Skeletal muscle cell (primary cell): ENCODE data around the gene SRMS.
"Not testable (repeated sequence)": the region's sequence is repeated elsewhere in the genome, so short reads cannot be mapped to it uniquely, and the experiment has no call there.

Experiments
- DNase-seq: peaks from one replicate; pipeline ENCODE4 v3.0.0-alpha.2; 2010; ENCODE audit warnings: low read depth
- H3K4me3 ChIP-seq: 2 replicates; pipeline ENCODE4 v1.5.1; 2011; ENCODE audit warnings: low read depth, mild to moderate bottlenecking, control low read depth, low read length, moderate library complexity

SRMS gene

GRCh38 chr20:63579017-63579694 is 31.6 kb upstream of the SRMS start:
- DNase-seq, result no peak
- H3K4me3 ChIP-seq, result no peak overlapping the region

GRCh38 chr20:63578224-63579016 is 30.9 kb upstream of the SRMS start:
- no peak overlapping the region for H3K4me3 ChIP-seq
- no peak for DNase-seq

GRCh38 chr20:63577317-63577894 is 29.9 kb upstream of the SRMS start:
- H3K4me3 ChIP-seq, result no peak overlapping the region
- DNase-seq, result no peak

DNA sequence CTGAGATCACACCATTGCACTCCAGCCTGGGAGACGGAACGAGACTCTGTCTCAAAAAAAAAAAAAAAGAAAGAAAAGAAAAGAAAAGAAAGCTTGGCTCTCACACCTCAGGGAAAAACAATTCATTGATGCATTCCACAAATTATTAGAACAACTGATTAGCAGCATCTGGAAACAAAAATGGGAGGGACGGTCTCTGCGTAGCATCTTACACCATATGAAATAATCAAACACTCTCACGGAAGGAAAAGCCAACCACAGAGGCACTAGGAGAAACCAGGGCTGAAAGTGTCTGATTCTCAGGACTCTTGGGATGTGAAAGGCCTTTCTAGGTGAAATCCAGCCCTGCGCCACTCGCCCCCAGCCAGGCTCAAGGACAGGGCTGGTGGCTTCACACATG is 28.8 kb upstream of the SRMS start:
- H3K4me3 ChIP-seq, result no peak overlapping the region
- no peak for DNase-seq

GRCh38 chr20:63574829-63575743 is 27.5 kb upstream of the SRMS start:
- no peak overlapping the region for H3K4me3 ChIP-seq
- no peak for DNase-seq

DNA sequence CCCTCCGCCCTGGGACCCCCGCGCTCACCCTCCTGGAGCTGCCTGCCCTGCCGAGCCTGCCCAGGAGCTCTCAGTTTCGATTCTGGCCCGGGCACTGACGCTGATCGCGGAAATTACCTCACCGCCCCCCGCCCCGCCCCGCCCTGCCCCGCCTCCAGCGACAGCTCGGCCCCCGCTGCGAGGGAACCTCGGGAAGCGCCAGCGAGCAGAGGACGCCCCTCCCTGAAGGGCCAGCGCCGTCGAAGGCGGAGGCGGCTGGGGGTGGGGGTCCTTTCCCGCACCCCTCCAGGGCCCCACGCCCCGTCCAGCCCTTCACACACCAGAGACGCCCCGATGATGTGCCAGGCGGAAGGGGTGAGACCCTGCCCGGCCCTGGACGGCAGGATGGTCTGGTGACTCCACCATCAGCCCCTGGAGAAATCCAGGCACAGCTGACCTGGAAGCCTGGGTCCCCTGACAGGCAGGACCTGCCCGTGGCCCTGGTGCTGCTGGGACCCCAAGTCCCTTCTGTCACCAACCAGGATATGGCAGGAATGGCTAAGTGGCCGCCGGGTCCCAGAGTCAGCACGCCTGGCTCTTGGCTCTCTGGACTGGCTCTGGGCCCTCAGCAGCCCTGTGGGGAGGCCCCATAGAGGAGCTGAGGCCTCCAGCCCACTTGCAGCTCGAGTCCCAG is 26.7 kb upstream of the SRMS start, which contains the start of gene HELZ2:
TSS of gene HELZ2 (minus strand) at position 84 of the 673 bp plus-strand sequence. CDS start 1,854 bp downstream, outside the sequence.
- DNase-seq, result no peak
- peak within 1 kb of the TSS; percentile 75 for H3K4me3 ChIP-seq

- no peak for DNase-seq
- peak overlapping the region; percentile 75 for H3K4me3 ChIP-seq
Observed at GRCh38 chr20:63573647-63574131, 26.1 kb upstream of the SRMS start.

DNA sequence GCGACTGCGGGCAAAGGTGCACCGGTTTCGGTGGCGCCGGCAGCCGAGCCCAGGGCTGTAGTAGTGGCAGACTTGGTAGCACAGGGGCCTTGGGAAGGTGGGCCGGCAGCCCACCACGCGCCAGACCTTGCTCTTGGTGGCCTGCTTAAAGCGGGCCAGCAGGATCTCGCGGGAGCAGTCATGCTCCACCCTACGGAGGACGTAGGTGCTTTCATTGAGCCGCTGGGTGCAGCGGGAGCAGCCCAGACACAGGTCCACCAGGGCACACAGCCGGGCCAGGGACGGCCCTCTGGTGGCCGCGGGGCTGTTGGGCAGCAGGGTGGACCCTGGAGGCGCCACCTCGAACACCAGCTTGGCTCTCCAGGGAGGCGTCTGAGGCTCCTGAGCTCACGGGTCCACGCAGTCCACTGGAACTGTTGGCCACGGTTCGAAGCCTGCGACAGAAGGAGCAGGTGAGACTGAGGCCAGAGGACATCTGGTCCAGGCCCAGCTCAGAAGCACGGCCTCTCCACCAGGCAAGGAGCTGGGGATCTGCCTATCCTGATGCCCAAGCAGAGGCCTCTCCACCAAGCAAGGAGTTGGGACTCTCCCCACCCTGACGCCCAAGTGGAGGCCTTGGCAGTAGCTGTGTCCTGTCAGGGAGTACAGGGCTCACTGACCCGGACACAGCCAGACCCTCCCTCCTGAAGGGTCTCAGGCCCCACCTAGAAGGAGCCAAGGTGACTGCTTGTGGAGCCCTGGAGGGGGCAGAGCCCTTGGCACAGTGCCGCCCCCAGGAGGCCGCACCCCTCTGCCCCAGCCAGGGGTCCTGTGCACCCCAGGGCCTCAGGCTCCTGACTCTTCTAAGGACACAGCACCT is 25.5 kb upstream of the SRMS start:
- peak overlapping the region; percentile 75 for H3K4me3 ChIP-seq
- no peak for DNase-seq

DNA sequence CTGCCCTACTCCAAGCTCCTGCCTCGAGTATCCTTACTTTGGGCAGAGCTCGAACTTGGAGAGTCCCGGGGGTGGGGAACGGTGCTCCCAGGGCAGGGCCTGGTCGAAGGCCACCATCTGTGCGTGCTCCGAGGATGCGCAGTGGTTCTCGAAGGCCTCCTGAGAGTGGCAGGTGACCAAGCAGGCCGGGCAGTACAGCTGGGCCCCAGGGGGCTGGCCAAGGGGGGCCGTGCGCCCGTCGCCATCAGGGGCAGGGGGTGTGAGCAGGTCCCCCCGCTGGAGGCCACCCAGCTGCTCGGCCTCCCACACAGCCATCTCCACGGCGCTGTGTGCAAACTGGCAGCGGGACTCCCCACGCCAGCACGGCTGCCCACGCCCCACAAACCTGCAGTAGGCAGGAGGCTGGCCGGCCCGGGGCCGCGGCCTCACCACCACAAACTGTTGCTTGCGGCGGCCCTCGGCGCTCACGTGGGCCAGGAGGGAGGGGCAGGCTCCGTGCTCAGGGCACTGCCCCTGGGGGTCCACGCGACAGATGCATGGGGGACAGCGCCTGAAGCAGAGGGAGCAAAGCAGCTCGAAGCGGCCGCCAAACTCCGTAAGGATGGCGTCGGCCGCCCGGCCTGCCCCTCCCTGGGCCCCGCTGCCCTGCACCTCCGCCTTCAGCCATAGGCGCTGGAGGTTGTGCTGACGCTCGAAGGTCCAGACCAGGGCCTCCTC is 24.7 kb upstream of the SRMS start:
- no peak for DNase-seq
- H3K4me3 ChIP-seq, result no peak overlapping the region

DNA sequence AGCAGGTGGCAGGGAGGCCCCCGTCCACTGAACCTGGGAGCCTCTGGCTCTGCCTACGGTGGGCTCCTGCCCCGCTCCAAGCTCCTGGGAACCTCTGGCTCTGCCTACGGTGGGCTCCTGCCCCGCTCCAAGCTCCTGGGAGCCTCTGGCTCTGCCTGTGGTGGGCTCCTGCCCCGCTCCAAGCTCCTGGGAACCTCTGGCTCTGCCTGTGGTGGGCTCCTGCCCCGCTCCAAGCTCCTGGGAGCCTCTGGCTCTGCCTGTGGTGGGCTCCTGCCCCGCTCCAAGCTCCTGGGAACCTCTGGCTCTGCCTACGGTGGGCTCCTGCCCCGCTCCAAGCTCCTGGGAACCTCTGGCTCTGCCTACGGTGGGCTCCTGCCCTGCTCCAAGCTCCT is 23.5 kb upstream of the SRMS start:
- not testable (repeated sequence) for DNase-seq, H3K4me3 ChIP-seq

- DNase-seq, result no peak
- no peak overlapping the region for H3K4me3 ChIP-seq
Observed at GRCh38 chr20:63570281-63571086, 22.9 kb upstream of the SRMS start.

DNA sequence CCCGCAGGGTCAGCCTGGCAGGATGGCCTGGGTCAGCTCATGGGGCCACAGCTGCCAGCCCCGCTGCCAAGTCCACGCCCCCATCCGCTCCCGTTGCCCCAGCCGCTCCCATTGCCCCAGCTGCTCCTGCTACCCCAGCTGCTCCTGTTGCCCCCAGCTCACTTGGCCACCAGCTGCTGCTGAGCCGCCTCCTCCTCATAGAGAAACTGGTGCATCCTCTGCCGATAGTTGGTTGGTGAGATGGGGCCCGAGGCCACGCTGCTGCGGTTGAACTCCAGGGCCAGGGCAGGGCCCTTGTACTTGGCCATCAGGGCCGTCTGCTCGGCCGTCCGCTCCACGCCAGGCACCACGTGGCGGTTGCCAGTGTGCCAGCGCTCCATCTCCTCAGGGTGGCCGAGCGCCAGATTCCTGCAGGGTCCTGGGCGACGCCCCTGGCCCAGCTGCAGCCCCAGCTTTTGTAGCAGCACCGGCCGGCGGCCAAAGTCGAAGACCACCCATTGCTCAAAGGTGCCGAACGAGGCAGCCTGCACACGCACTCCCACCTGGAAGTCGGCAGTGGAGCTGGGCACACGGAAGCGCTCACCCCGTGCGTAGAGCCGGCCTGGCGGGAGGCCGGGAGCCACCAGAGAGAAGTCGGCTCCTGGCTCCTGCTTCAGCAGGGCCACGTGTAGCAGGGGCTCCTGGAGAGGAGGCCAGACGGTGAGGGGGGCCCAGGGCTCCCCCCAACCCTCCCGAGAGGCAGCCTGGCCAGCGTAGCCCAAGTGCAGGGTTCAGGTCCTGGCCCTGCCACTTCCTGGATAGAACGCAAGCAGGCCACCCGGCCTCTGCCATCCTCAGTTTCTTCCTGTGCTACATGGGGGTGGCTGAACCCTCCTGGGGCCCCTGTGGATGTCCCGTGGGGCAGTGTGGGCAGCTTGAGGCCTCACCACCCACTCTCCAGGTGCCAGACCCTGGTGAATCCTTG is 21.7 kb upstream of the SRMS start:
- DNase-seq, result no peak
- H3K4me3 ChIP-seq, result no peak overlapping the region

DNA sequence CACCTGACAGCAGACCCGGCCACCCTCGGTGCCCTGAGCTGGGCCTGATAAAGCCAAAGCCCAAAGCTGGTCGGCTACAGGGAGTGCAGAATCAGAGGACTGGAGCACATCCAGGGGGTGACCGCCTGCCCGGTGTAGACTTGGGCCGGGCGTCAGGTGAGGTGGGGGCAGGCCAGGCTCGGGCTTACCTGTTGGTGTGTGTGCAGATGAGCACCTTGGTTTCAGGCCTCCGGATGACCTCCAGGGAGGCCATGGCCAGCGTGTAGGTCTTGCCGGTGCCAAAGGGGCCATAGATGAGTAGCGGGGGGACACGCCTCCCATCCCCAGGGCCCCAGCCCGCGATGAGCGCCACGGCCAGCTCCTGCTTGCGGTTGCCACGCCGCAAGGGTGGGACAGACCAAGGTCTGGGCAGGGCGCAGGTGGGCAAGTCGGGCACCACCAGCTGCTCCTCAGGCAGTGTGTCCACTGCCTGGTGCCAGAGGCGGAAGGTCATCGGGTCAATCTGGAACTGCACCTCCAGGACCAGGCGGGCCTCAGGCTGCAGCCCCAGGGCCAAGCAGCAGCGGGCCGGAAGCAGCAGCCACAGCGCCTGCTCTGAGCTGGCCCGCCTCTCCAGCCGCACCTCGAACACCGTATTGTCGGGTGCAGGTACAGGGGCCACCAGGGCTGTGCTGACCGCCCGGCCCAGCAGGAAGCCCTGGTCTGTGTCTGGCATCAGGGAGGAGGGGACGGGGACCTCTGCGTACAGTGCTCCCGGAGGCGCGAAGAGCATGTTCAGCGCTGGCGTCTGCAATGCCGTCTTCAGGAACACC is 20.8 kb upstream of the SRMS start:
- H3K4me3 ChIP-seq, result no peak overlapping the region
- no peak for DNase-seq

- no peak overlapping the region for H3K4me3 ChIP-seq
- DNase-seq, result no peak
Observed at GRCh38 chr20:63567386-63568169, 20.0 kb upstream of the SRMS start.
